Activated CD8-positive, alpha-beta memory T cell treated with anti-CD3 and anti-CD28 coated beads, Interleukin-2, amount 10 ng/mL, durations not matched to agents 7 days and 5 days (primary cell): ENCODE results near the gene PPP1R36. TPM values are rescaled to one million over a fixed set of nuclear protein-coding genes. Genes with fewer than 3 reads are reported as not detected.
"Not testable (repeated sequence)": the region's sequence is repeated elsewhere in the genome, so short reads cannot be mapped to it uniquely, and the experiment has no call there.

Source experiments
- ATAC-seq: fragments of 150-1000 bp; cut with Tn5 transposase; one replicate; pipeline ENCODE4 v1.10.0; 2021; ENCODE audit warnings: moderate library complexity
- CTCF ChIA-PET: fragments of 350-600 bp; sonication (Branson Sonifier 250); formaldehyde crosslinking; loops from one replicate; lab custom pipeline; 2021; ENCODE audit warnings: antibody characterized with exemption; lab: Charles Lee
- DNase-seq: peaks from one replicate; pipeline ENCODE4 v3.0.0-alpha.2; 2020
- H3K27ac Mint-ChIP-seq: one replicate; pipeline ENCODE4 v1.8.0; 2021; ENCODE audit warnings: mild to moderate bottlenecking, mixed read lengths
- H3K27me3 Mint-ChIP-seq: one replicate; pipeline ENCODE4 v1.8.0; 2021; ENCODE audit warnings: mixed read lengths
- H3K36me3 Mint-ChIP-seq: one replicate; pipeline ENCODE4 v1.8.0; 2021; ENCODE audit warnings: mild to moderate bottlenecking, mixed read lengths
- H3K4me1 Mint-ChIP-seq: one replicate; pipeline ENCODE4 v1.8.0; 2021; ENCODE audit warnings: mixed read lengths
- H3K4me3 Mint-ChIP-seq: one replicate; pipeline ENCODE4 v1.8.0; 2021; ENCODE audit warnings: mild to moderate bottlenecking, moderate library complexity, mixed read lengths
- H3K9me3 Mint-ChIP-seq: one replicate; pipeline ENCODE4 v1.8.0; 2022; ENCODE audit warnings: low read depth, mixed read lengths
- total RNA-seq, 2 experiments: library from RNA; stranded (reverse); gene quantifications; one replicate each; pipeline ENCODE4 v1.2.3, GENCODE V29; 2021

Gene PPP1R36
- total RNA-seq, 2 experiments from 2014 or later = not detected

- Mint-ChIP-seq H3K4me1 (peaks cover 13% of the 10 kb centered on the region), H3K27me3 (peaks cover 19% of the 10 kb centered on the region)
- H3K36me3 Mint-ChIP-seq, H3K27ac Mint-ChIP-seq, DNase-seq, H3K4me3 Mint-ChIP-seq, ATAC-seq, CTCF ChIA-PET, H3K9me3 Mint-ChIP-seq: not testable (repeated sequence)
These were observed 8.5 kb downstream of the PPP1R36 start for GRCh38 chr14:64558216-64558615.

- no peaks in the 10 kb centered on the region for H3K9me3 Mint-ChIP-seq
- no peak overlapping the region for H3K4me3 Mint-ChIP-seq
- CTCF ChIA-PET = interaction anchor here (1.4 to 1.7 kb wide), 2 partner anchors 132 to 264 kb away, joined by 3 read pairs; no protein-coding TSS in a partner anchor
- H3K27ac Mint-ChIP-seq = no peak overlapping the region
- peaks cover 13% of the 10 kb centered on the region for H3K4me1 Mint-ChIP-seq
- no peak for ATAC-seq
- H3K36me3 Mint-ChIP-seq = no peaks in the 10 kb centered on the region
- peaks cover 13% of the 10 kb centered on the region for H3K27me3 Mint-ChIP-seq
- DNase-seq = no peak
These were observed 11.9 kb downstream of the PPP1R36 start for GRCh38 chr14:64561631-64562030.

- CTCF ChIA-PET = interaction anchor here (1.4 to 1.9 kb wide), 3 partner anchors 22 to 265 kb away, joined by 3 to 5 read pairs (median 3); partner anchors contain the start of gene HSPA2
- peaks cover 13% of the 10 kb centered on the region for H3K4me1 Mint-ChIP-seq
- peaks cover 13% of the 10 kb centered on the region for H3K27me3 Mint-ChIP-seq
- H3K4me3 Mint-ChIP-seq = no peak overlapping the region
- ATAC-seq (no peak), DNase-seq (no peak)
- H3K9me3 Mint-ChIP-seq = no peaks in the 10 kb centered on the region
- no peaks in the 10 kb centered on the region for H3K36me3 Mint-ChIP-seq
- no peak overlapping the region for H3K27ac Mint-ChIP-seq
These were observed 12.7 kb downstream of the PPP1R36 start for GRCh38 chr14:64562436-64562835.

- DNase-seq = no peak
- CTCF ChIA-PET = interaction anchor here (1.9 kb wide), 1 partner anchor 24 kb away, joined by 5 read pairs; the partner anchor contains the start of gene HSPA2
- H3K27me3 Mint-ChIP-seq = peaks cover 16% of the 10 kb centered on the region
- peaks cover 13% of the 10 kb centered on the region for H3K4me1 Mint-ChIP-seq
- H3K36me3 Mint-ChIP-seq = no peaks in the 10 kb centered on the region
- H3K27ac Mint-ChIP-seq = no peak overlapping the region
- ATAC-seq = no peak
- H3K9me3 Mint-ChIP-seq = no peaks in the 10 kb centered on the region
- H3K4me3 Mint-ChIP-seq = no peak overlapping the region
These were observed 13.9 kb downstream of the PPP1R36 start for GRCh38 chr14:64563696-64564095.

- Mint-ChIP-seq H3K4me3 (no peak overlapping the region), H3K27ac (no peak overlapping the region), H3K4me1 (peaks cover 1% of the 10 kb centered on the region), H3K9me3 (no peaks in the 10 kb centered on the region), H3K36me3 (no peaks in the 10 kb centered on the region), H3K27me3 (peaks cover 16% of the 10 kb centered on the region)
- CTCF ChIA-PET = no interaction called here
- DNase-seq (no peak), ATAC-seq (no peak)
These were observed 16.9 kb downstream of the PPP1R36 start for GRCh38 chr14:64566651-64567122.

- no peak for ATAC-seq
- DNase-seq = no peak
- Mint-ChIP-seq H3K4me1 (no peaks in the 10 kb centered on the region), H3K27ac (no peak overlapping the region), H3K9me3 (no peaks in the 10 kb centered on the region), H3K27me3 (peaks cover 12% of the 10 kb centered on the region), H3K4me3 (no peak overlapping the region), H3K36me3 (no peaks in the 10 kb centered on the region)
- CTCF ChIA-PET = interaction anchor here (0.7 kb wide), 1 partner anchor 29 kb away, joined by 4 read pairs; no protein-coding TSS in a partner anchor
These were observed 19.4 kb downstream of the PPP1R36 start for GRCh38 chr14:64569138-64569631.

- CTCF ChIA-PET = interaction anchor here (0.7 kb wide), 1 partner anchor 29 kb away, joined by 4 read pairs; no protein-coding TSS in a partner anchor
- H3K36me3 Mint-ChIP-seq, H3K27me3 Mint-ChIP-seq, H3K4me3 Mint-ChIP-seq, H3K4me1 Mint-ChIP-seq, DNase-seq, ATAC-seq, H3K27ac Mint-ChIP-seq, H3K9me3 Mint-ChIP-seq: not testable (repeated sequence)
These were observed 19.9 kb downstream of the PPP1R36 start for GRCh38 chr14:64569646-64570045.

- no peaks in the 10 kb centered on the region for H3K36me3 Mint-ChIP-seq
- no peak overlapping the region for H3K4me3 Mint-ChIP-seq
- ATAC-seq (no peak), DNase-seq (no peak)
- no peak overlapping the region for H3K27ac Mint-ChIP-seq
- H3K4me1 Mint-ChIP-seq = no peaks in the 10 kb centered on the region
- no peaks in the 10 kb centered on the region for H3K9me3 Mint-ChIP-seq
- CTCF ChIA-PET = interaction anchor here (1.5 kb wide), 1 partner anchor 64 kb away, joined by 3 read pairs; no protein-coding TSS in a partner anchor
- peaks cover 3% of the 10 kb centered on the region for H3K27me3 Mint-ChIP-seq
These were observed 22.8 kb downstream of the PPP1R36 start for GRCh38 chr14:64572386-64573104.

GRCh38 chr14:64573109-64573508 is 23.3 kb downstream of the PPP1R36 start:
- CTCF ChIA-PET = interaction anchor here (1.5 kb wide), 1 partner anchor 63 kb away, joined by 3 read pairs; no protein-coding TSS in a partner anchor
- H3K9me3 Mint-ChIP-seq = no peaks in the 10 kb centered on the region

GRCh38 chr14:64574371-64575107 is 24.8 kb downstream of the PPP1R36 start:
- Mint-ChIP-seq H3K27me3 (no peaks in the 10 kb centered on the region), H3K4me1 (no peaks in the 10 kb centered on the region), H3K27ac (no peak overlapping the region), H3K9me3 (no peaks in the 10 kb centered on the region), H3K36me3 (no peaks in the 10 kb centered on the region), H3K4me3 (no peak overlapping the region)
- CTCF ChIA-PET = interaction anchor here (1.0 to 1.3 kb wide), 2 partner anchors 61 to 317 kb away, joined by 3 read pairs; no protein-coding TSS in a partner anchor
- ATAC-seq = no peak
- DNase-seq = no peak

More at GRCh38 chr14:64573109-64573508, 23.3 kb downstream of the PPP1R36 start:
- H3K27me3 Mint-ChIP-seq = peaks cover 3% of the 10 kb centered on the region
- H3K36me3 Mint-ChIP-seq = no peaks in the 10 kb centered on the region
- H3K27ac Mint-ChIP-seq = no peak overlapping the region
- H3K4me1 Mint-ChIP-seq = no peaks in the 10 kb centered on the region
- H3K4me3 Mint-ChIP-seq = no peak overlapping the region
- DNase-seq (no peak), ATAC-seq (no peak)

- no peaks in the 10 kb centered on the region for H3K9me3 Mint-ChIP-seq
- no peaks in the 10 kb centered on the region for H3K27me3 Mint-ChIP-seq
- DNase-seq = no peak
- H3K4me3 Mint-ChIP-seq = no peak overlapping the region
- H3K27ac Mint-ChIP-seq = no peak overlapping the region
- no peak for ATAC-seq
- no peaks in the 10 kb centered on the region for H3K36me3 Mint-ChIP-seq
- no peaks in the 10 kb centered on the region for H3K4me1 Mint-ChIP-seq
- CTCF ChIA-PET = no interaction called here
These were observed 27.4 kb downstream of the PPP1R36 start for GRCh38 chr14:64577211-64577610.

- DNase-seq (no peak), ATAC-seq (no peak)
- Mint-ChIP-seq H3K27me3 (no peaks in the 10 kb centered on the region), H3K4me1 (no peaks in the 10 kb centered on the region), H3K4me3 (no peak overlapping the region), H3K36me3 (no peaks in the 10 kb centered on the region), H3K9me3 (no peaks in the 10 kb centered on the region), H3K27ac (no peak overlapping the region)
- CTCF ChIA-PET = interaction anchor here (2.6 kb wide), 1 partner anchor 8 kb away, joined by 7 read pairs; no protein-coding TSS in a partner anchor
These were observed 30.7 kb downstream of the PPP1R36 start for GRCh38 chr14:64580467-64580866.

- H3K9me3 Mint-ChIP-seq = no peaks in the 10 kb centered on the region
- H3K27me3 Mint-ChIP-seq = no peaks in the 10 kb centered on the region
- no peaks in the 10 kb centered on the region for H3K36me3 Mint-ChIP-seq
- H3K27ac Mint-ChIP-seq = no peak overlapping the region
- ATAC-seq (no peak), DNase-seq (no peak)
- CTCF ChIA-PET = interaction anchor here (2.6 kb wide), 1 partner anchor 7 kb away, joined by 7 read pairs; no protein-coding TSS in a partner anchor
- H3K4me3 Mint-ChIP-seq = no peak overlapping the region
- H3K4me1 Mint-ChIP-seq = no peaks in the 10 kb centered on the region
These were observed 31.6 kb downstream of the PPP1R36 start for GRCh38 chr14:64581363-64581762.
